ENCODE results near the gene SERPINB1. TPM values are rescaled to one million over a fixed set of nuclear protein-coding genes. Genes with fewer than 3 reads are reported as not detected.

SERPINB1 gene
- total RNA-seq, 1 experiment from 2014 or later = 18.4 TPM

GRCh38 chr6:2823104-2823850 is 18.4 kb downstream of the SERPINB1 start:
- Histone ChIP-seq H4K8ac (replicated peaks; ENCODE audit: insufficient read length, low read depth, low read length) (no peak overlapping the region), H4K5ac (ENCODE audit: insufficient read length, low read depth, low read length) (no peak overlapping the region), H3K4me1 (ENCODE audit: insufficient read depth, low read length) (no peaks in the 10 kb centered on the region), H2BK5ac (ENCODE audit: insufficient read length, low read length) (no peak overlapping the region), H3K56ac (ENCODE audit: insufficient read length, low read depth, low read length) (no peak overlapping the region), H2BK12ac (ENCODE audit: insufficient read length, low read depth, low read length) (no peak overlapping the region), H2BK20ac (ENCODE audit: low read depth, low read length, poor library complexity, severe bottlenecking) (no peak overlapping the region), H3K79me2 (ENCODE audit: insufficient read depth, low read length) (no peaks in the 10 kb centered on the region), H3T11ph (ENCODE audit: low read length) (no peak overlapping the region), H3K79me1 (ENCODE audit: insufficient read depth, low read depth, low read length, poor library complexity, severe bottlenecking) (no peaks in the 10 kb centered on the region), H3K9me3 (ENCODE audit: control insufficient read depth, low read depth, low read length) (no peaks in the 10 kb centered on the region), H2BK15ac (ENCODE audit: low read depth, low read length) (no peak overlapping the region), H3K4ac (ENCODE audit: low read depth, low read length) (no peak overlapping the region), H3K14ac (ENCODE audit: insufficient read depth, low read length) (no peak overlapping the region), H4K20me1 (ENCODE audit: control insufficient read depth, insufficient read depth, insufficient read length) (no peaks in the 10 kb centered on the region), H3K23ac (ENCODE audit: insufficient read length, low read depth, low read length) (no peak overlapping the region), H3K27ac (ENCODE audit: insufficient read length, low read depth, low read length) (no peak overlapping the region), H2BK120ac (ENCODE audit: low read depth, low read length, poor library complexity, severe bottlenecking) (no peak overlapping the region), H3K27me3 (ENCODE audit: insufficient read depth, low read length) (no peaks in the 10 kb centered on the region), H3K9ac (ENCODE audit: extremely low read depth, insufficient read length, low read length) (no peak overlapping the region), H3K18ac (ENCODE audit: insufficient read length, low read depth, low read length) (no peak overlapping the region), H3K23me2 (ENCODE audit: insufficient read length, low read depth, low read length, poor library complexity, severe bottlenecking) (no peaks in the 10 kb centered on the region), H4K91ac (ENCODE audit: insufficient read length, low read depth, low read length) (no peak overlapping the region), H3K4me2 (ENCODE audit: insufficient read depth, insufficient read length, low read length) (no peak overlapping the region), H2AK5ac (ENCODE audit: insufficient read length, low read length) (no peak overlapping the region), H2AFZ (ENCODE audit: low read length) (no peak overlapping the region)
- Mint-ChIP-seq H3K36me3 (ENCODE audit: insufficient read depth in 1 of 3, low read depth in 3 of 3) (no peaks in the 10 kb centered on the region; a peak in 1 of 7 replicates), H3K9me3 (no peaks in the 10 kb centered on the region), H3K27ac (no peak overlapping the region), H3K4me1 (no peaks in the 10 kb centered on the region), H3K4me3 (no peak overlapping the region), H3K27me3 (ENCODE audit: low read depth) (no peaks in the 10 kb centered on the region; the same call in 1 of the 2 replicates)
- TF ChIP-seq CTCF (conservative IDR thresholded peaks at IDR 0.05) = no peak
- DNase-seq = no peak
- no CpG with 5 or more reads among the region's 7 CpGs for WGBS (ENCODE audit: extremely low coverage, insufficient read length, low lambda C conversion rate)
